Gastroesophageal sphincter (tissue), 3 donors: ENCODE results near the gene CLIP4.

Experiments used
- CTCF ChIP-seq, 4 experiments: fragments of 200-600 bp in 2 of 4; fragments of 450-650 bp in 2 of 4; sonication (generic) in 1 of 4; IDR thresholded peaks; one replicate each; pipeline ENCODE4 v1.5.1; 2017 to 2019; ENCODE audit warnings: antibody characterized with exemption in 4 of 4, mild to moderate bottlenecking in 2 of 4, moderate library complexity in 2 of 4
- EP300 ChIP-seq: sonication (generic); formaldehyde crosslinking; IDR thresholded peaks from one replicate; pipeline ENCODE4 v1.6.1; 2017; ENCODE audit warnings: antibody characterized with exemption, mild to moderate bottlenecking
- POLR2AphosphoS5 ChIP-seq: sonication (generic); formaldehyde crosslinking; IDR thresholded peaks from one replicate; pipeline ENCODE4 v1.6.1; 2017; ENCODE audit warnings: antibody characterized with exemption

- TF ChIP-seq CTCF (IDR thresholded peaks at IDR 0.05) = no peak
- no peak for TF ChIP-seq POLR2AphosphoS5
- no peak for TF ChIP-seq EP300
These were observed 47.2 kb downstream of the CLIP4 start for GRCh38 chr2:29162204-29162928.
